ENCODE measurements around the gene B4GALNT4.

The B4GALNT4 gene

GRCh38 chr11:416757-417621, 47.7 kb downstream of the B4GALNT4 start:
- peak overlapping the region; percentile 54 to 59 for H3K4me3 ChIP-seq (ENCODE audit: insufficient read depth in 1 of 2, low read depth in 1 of 2, low read length in 2 of 2)
- peak overlapping the region; percentile 88 to 98 for H3K18ac ChIP-seq (ENCODE audit: low read depth in 1 of 2, low read length in 2 of 2)
- no peaks in the 10 kb centered on the region for H3K79me1 ChIP-seq (replicated peaks; ENCODE audit: low read length, poor library complexity, severe bottlenecking)
- H2BK5ac ChIP-seq (ENCODE audit: low read depth, low read length, poor library complexity, severe bottlenecking): no peak overlapping the region
- peak overlapping the region in 1 of 2 experiments; percentile 89 for H2BK12ac ChIP-seq (ENCODE audit: low read length in 2 of 2)
- peaks cover 0 to 52% of the 10 kb centered on the region in 2 experiments for H3K27me3 ChIP-seq (ENCODE audit: control insufficient read depth in 1 of 2, insufficient read depth in 1 of 2, low read length in 2 of 2)
- H3K9me3 ChIP-seq (ENCODE audit: control insufficient read depth, low read length): no peaks in the 10 kb centered on the region
- no peak overlapping the region for H3K9ac ChIP-seq (ENCODE audit: low read length)
- no peak overlapping the region for H3K27ac ChIP-seq (ENCODE audit: low read length, poor library complexity, severe bottlenecking)
- peak overlapping the region; percentile 56 for H2AFZ ChIP-seq (ENCODE audit: low read depth, low read length)
- peak overlapping the region in 1 of 2 experiments; percentile 85 for H3K14ac ChIP-seq (ENCODE audit: low read length in 2 of 2)
- H2AK5ac ChIP-seq (ENCODE audit: low read length, severe bottlenecking): no peak overlapping the region
- H2BK120ac ChIP-seq (ENCODE audit: low read depth, low read length): peak overlapping the region; percentile 83
- peak; percentile 49 for DNase-seq
- H3K4me2 ChIP-seq (ENCODE audit: low read length, poor library complexity, severe bottlenecking): peak overlapping the region; percentile 95
- peaks cover 48% of the 10 kb centered on the region for H3K4me1 ChIP-seq (ENCODE audit: control insufficient read depth, insufficient read depth, low read depth, low read length)
- H3K36me3 ChIP-seq (ENCODE audit: control insufficient read depth in 1 of 2, insufficient read depth in 2 of 2, low read depth in 1 of 2, low read length in 2 of 2): peaks cover 0 to 2% of the 10 kb centered on the region in 2 experiments
- peak overlapping the region; percentile 96 for H4K8ac ChIP-seq (ENCODE audit: low read length)
- 2% methylated on average over 68 of the region's 97 CpGs for WGBS
- peak overlapping the region; percentile 42 to 81 for H3K4ac ChIP-seq (ENCODE audit: low read depth in 1 of 2, low read length in 2 of 2)
- H2BK15ac ChIP-seq (ENCODE audit: low read depth, poor library complexity, severe bottlenecking): peak overlapping the region; percentile 89
- peak overlapping the region; percentile 89 for H4K91ac ChIP-seq (ENCODE audit: low read length)
- H3K23ac ChIP-seq (ENCODE audit: low read length in 2 of 2): peak overlapping the region in 1 of 2 experiments; percentile 43

GRCh38 chr11:417652-418342, 48.5 kb downstream of the B4GALNT4 start:
- H3K36me3 ChIP-seq (ENCODE audit: control insufficient read depth in 1 of 2, insufficient read depth in 2 of 2, low read depth in 1 of 2, low read length in 2 of 2): peaks cover 0 to 2% of the 10 kb centered on the region in 2 experiments
- H3K23ac ChIP-seq (ENCODE audit: low read length in 2 of 2): no peak overlapping the region
- H2AK5ac ChIP-seq (ENCODE audit: low read length, severe bottlenecking): no peak overlapping the region
- H3K18ac ChIP-seq (ENCODE audit: low read depth in 1 of 2, low read length in 2 of 2): peak overlapping the region in 1 of 2 experiments; percentile 98
- no peak overlapping the region for H3K27ac ChIP-seq (ENCODE audit: low read length, poor library complexity, severe bottlenecking)
- no peak overlapping the region for H3K4me3 ChIP-seq (ENCODE audit: insufficient read depth in 1 of 2, low read depth in 1 of 2, low read length in 2 of 2)
- H2BK12ac ChIP-seq (ENCODE audit: low read length in 2 of 2): peak overlapping the region in 1 of 2 experiments; percentile 3
- 72% methylated on average over 18 of the region's 19 CpGs for WGBS
- no peaks in the 10 kb centered on the region for H3K79me1 ChIP-seq (replicated peaks; ENCODE audit: low read length, poor library complexity, severe bottlenecking)
- no peak overlapping the region for H2BK120ac ChIP-seq (ENCODE audit: low read depth, low read length)
- no peak overlapping the region for H3K4ac ChIP-seq (ENCODE audit: low read depth in 1 of 2, low read length in 2 of 2)
- H2BK5ac ChIP-seq (ENCODE audit: low read depth, low read length, poor library complexity, severe bottlenecking): no peak overlapping the region
- peak overlapping the region; percentile 89 for H2BK15ac ChIP-seq (ENCODE audit: low read depth, poor library complexity, severe bottlenecking)
- no peaks in the 10 kb centered on the region for H3K9me3 ChIP-seq (ENCODE audit: control insufficient read depth, low read length)
- no peak overlapping the region for H3K9ac ChIP-seq (ENCODE audit: low read length)
- H4K91ac ChIP-seq (ENCODE audit: low read length): no peak overlapping the region
- no peak overlapping the region for H4K8ac ChIP-seq (ENCODE audit: low read length)
- H3K4me1 ChIP-seq (ENCODE audit: control insufficient read depth, insufficient read depth, low read depth, low read length): peaks cover 45% of the 10 kb centered on the region
- DNase-seq: no peak
- no peak overlapping the region for H3K14ac ChIP-seq (ENCODE audit: low read length in 2 of 2)
- H3K27me3 ChIP-seq (ENCODE audit: control insufficient read depth in 1 of 2, insufficient read depth in 1 of 2, low read length in 2 of 2): peaks cover 0 to 52% of the 10 kb centered on the region in 2 experiments
- no peak overlapping the region for H2AFZ ChIP-seq (ENCODE audit: low read depth, low read length)
- H3K4me2 ChIP-seq (ENCODE audit: low read length, poor library complexity, severe bottlenecking): peak overlapping the region; percentile 95

GRCh38 chr11:418343-419247, 49.3 kb downstream of the B4GALNT4 start:
- Histone ChIP-seq H4K8ac (ENCODE audit: low read length) (peak overlapping the region; percentile 5), H3K27me3 (ENCODE audit: control insufficient read depth in 1 of 2, insufficient read depth in 1 of 2, low read length in 2 of 2) (peaks cover 0 to 55% of the 10 kb centered on the region in 2 experiments), H2BK120ac (ENCODE audit: low read depth, low read length) (no peak overlapping the region), H3K4me3 (ENCODE audit: insufficient read depth in 1 of 2, low read depth in 1 of 2, low read length in 2 of 2) (no peak overlapping the region), H3K27ac (ENCODE audit: low read length, poor library complexity, severe bottlenecking) (no peak overlapping the region), H3K23ac (ENCODE audit: low read length in 2 of 2) (no peak overlapping the region), H2BK12ac (ENCODE audit: low read length in 2 of 2) (no peak overlapping the region), H3K79me1 (replicated peaks; ENCODE audit: low read length, poor library complexity, severe bottlenecking) (no peaks in the 10 kb centered on the region), H3K36me3 (ENCODE audit: control insufficient read depth in 1 of 2, insufficient read depth in 2 of 2, low read depth in 1 of 2, low read length in 2 of 2) (peaks cover 0 to 2% of the 10 kb centered on the region in 2 experiments), H2AK5ac (ENCODE audit: low read length, severe bottlenecking) (no peak overlapping the region), H3K14ac (ENCODE audit: low read length in 2 of 2) (no peak overlapping the region), H3K4me2 (ENCODE audit: low read length, poor library complexity, severe bottlenecking) (no peak overlapping the region), H3K9ac (ENCODE audit: low read length) (no peak overlapping the region), H2AFZ (ENCODE audit: low read depth, low read length) (no peak overlapping the region), H3K9me3 (ENCODE audit: control insufficient read depth, low read length) (no peaks in the 10 kb centered on the region), H3K4me1 (ENCODE audit: control insufficient read depth, insufficient read depth, low read depth, low read length) (peaks cover 37% of the 10 kb centered on the region), H3K18ac (ENCODE audit: low read depth in 1 of 2, low read length in 2 of 2) (no peak overlapping the region), H2BK5ac (ENCODE audit: low read depth, low read length, poor library complexity, severe bottlenecking) (no peak overlapping the region), H4K91ac (ENCODE audit: low read length) (no peak overlapping the region), H2BK15ac (ENCODE audit: low read depth, poor library complexity, severe bottlenecking) (peak overlapping the region; percentile 70), H3K4ac (ENCODE audit: low read depth in 1 of 2, low read length in 2 of 2) (no peak overlapping the region)
- 92% methylated on average over 30 of the region's 30 CpGs for WGBS
- no peak for DNase-seq

All from mesenchymal stem cell (in vitro differentiated cells and primary cell).